ENCODE measurements around the gene ATP10A.

DNA sequence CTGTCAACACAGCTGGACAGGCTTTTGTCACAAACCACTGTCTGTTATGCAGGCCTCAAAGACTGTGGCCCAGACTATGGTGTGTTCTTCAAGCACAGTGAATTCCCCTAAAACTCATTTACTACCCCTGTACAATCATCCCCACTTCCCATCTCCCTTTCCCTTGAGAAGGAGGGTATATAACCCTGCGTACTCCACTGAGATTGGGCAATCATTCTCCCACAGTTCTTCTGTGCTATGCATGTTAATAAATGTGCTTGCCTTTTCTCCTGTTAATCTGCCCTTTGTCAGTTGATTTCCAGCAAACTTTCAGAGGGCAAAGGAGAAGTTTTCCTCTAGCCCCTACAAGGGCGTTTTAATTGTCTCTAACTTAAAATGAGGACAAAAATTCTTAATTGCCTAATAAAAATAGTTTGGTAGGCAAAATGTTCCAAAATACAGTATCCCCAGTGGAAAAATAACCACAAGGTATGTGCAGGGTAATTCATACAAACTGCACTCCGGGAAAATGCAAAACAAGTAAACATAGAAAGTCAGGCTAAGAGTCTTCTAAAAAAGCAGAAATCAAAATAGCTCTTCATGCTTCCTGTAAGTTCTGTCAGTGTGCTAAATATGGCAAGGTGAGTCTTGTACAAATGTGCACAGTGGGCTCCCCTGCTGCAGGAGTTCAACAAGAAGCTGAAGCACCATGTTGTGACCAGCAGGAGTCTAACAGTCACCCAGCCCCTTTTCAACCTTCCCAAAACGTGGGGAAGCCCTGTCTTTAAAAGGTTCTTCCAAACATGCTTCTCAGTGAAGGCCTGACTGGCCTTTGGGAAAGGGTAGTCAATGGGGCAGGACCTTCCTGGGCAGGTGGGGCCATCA is 10.2 kb downstream of the ATP10A start:
- TF ChIP-seq, protein P1, sequence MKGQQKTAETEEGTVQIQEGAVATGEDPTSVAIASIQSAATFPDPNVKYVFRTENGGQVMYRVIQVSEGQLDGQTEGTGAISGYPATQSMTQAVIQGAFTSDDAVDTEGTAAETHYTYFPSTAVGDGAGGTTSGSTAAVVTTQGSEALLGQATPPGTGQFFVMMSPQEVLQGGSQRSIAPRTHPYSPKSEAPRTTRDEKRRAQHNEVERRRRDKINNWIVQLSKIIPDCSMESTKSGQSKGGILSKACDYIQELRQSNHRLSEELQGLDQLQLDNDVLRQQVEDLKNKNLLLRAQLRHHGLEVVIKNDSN (IDR thresholded peaks at IDR 0.05; ENCODE audit: borderline replicate concordance, low read depth): no peak
- TF ChIP-seq, protein P2, sequence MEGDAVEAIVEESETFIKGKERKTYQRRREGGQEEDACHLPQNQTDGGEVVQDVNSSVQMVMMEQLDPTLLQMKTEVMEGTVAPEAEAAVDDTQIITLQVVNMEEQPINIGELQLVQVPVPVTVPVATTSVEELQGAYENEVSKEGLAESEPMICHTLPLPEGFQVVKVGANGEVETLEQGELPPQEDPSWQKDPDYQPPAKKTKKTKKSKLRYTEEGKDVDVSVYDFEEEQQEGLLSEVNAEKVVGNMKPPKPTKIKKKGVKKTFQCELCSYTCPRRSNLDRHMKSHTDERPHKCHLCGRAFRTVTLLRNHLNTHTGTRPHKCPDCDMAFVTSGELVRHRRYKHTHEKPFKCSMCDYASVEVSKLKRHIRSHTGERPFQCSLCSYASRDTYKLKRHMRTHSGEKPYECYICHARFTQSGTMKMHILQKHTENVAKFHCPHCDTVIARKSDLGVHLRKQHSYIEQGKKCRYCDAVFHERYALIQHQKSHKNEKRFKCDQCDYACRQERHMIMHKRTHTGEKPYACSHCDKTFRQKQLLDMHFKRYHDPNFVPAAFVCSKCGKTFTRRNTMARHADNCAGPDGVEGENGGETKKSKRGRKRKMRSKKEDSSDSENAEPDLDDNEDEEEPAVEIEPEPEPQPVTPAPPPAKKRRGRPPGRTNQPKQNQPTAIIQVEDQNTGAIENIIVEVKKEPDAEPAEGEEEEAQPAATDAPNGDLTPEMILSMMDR (IDR thresholded peaks at IDR 0.05): no peak
- TF ChIP-seq EP300 (IDR thresholded peaks at IDR 0.05; ENCODE audit: borderline replicate concordance in 1 of 2, low read depth in 1 of 2, low read length in 1 of 2) (no peak), POLR2AphosphoS5 (IDR thresholded peaks at IDR 0.05; ENCODE audit: low read depth, low read length) (no peak), NFIC (IDR thresholded peaks at IDR 0.05; ENCODE audit: borderline replicate concordance) (no peak), SMC3 (IDR thresholded peaks at IDR 0.05; ENCODE audit: low read depth, low read length) (no peak), RFX5 (IDR thresholded peaks at IDR 0.05; ENCODE audit: low read length) (no peak), RAD21 (IDR thresholded peaks at IDR 0.05; ENCODE audit: low read length) (no peak), YY1 (IDR thresholded peaks at IDR 0.05; ENCODE audit: low read depth) (no peak), GABPA (IDR thresholded peaks at IDR 0.05; ENCODE audit: low read depth) (no peak), MEF2A (IDR thresholded peaks at IDR 0.05; ENCODE audit: borderline replicate concordance, low read depth) (no peak), CHD2 (IDR thresholded peaks at IDR 0.05; ENCODE audit: low read length, partially characterized antibody) (no peak), MXI1 (IDR thresholded peaks at IDR 0.05; ENCODE audit: low read depth, low read length) (no peak)
